HEK293T (cell line): Measurements from ENCODE around the gene GRK4.
"Not testable (repeated sequence)": the region's sequence is repeated elsewhere in the genome, so short reads cannot be mapped to it uniquely, and the experiment has no call there.

Experiments
- CTCF ChIA-PET: fragments of 350-600 bp; formaldehyde crosslinking; extraction: SDS; loops from one replicate; lab custom pipeline; 2021; ENCODE audit warnings: antibody characterized with exemption, inconsistent platforms; lab: Yijun Ruan, JAX
- POLR2A ChIA-PET: fragments of 350-600 bp; formaldehyde crosslinking; extraction: SDS; loops from one replicate; lab custom pipeline; 2020; ENCODE audit warnings: antibody characterized with exemption, inconsistent platforms; lab: Yijun Ruan, JAX
- DNase-seq: peaks from one replicate; pipeline ENCODE4 v3.0.0; 2012; ENCODE audit warnings: mixed read lengths; ENCODE audit errors: extremely low spot score
- ARNT ChIP-seq: fragments of 450-650 bp; IDR thresholded peaks from 2 replicates; pipeline ENCODE4 v1.6.1; 2017; ENCODE audit warnings: mild to moderate bottlenecking
- BHLHE40 ChIP-seq: fragments of 450-650 bp; IDR thresholded peaks from 2 replicates; pipeline ENCODE4 v1.6.1; 2016; ENCODE audit warnings: mild to moderate bottlenecking, moderate library complexity, borderline replicate concordance
- CTBP1 ChIP-seq: fragments of 450-650 bp; IDR thresholded peaks from 2 replicates; pipeline ENCODE4 v1.6.1; 2016; ENCODE audit warnings: borderline replicate concordance
- ELF4 ChIP-seq: fragments of 450-650 bp; IDR thresholded peaks from 2 replicates; pipeline ENCODE4 v1.6.1; 2017; ENCODE audit warnings: antibody characterized with exemption
- FOXA1 ChIP-seq: fragments of 450-650 bp; IDR thresholded peaks from 2 replicates; pipeline ENCODE4 v1.6.1; 2016; ENCODE audit warnings: mild to moderate bottlenecking
- FOXK2 ChIP-seq: fragments of 450-650 bp; IDR thresholded peaks from 2 replicates; pipeline ENCODE4 v1.6.1; 2016; ENCODE audit warnings: mild to moderate bottlenecking
- FOXM1 ChIP-seq: fragments of 450-650 bp; IDR thresholded peaks from 2 replicates; pipeline ENCODE4 v1.6.1; 2017; ENCODE audit warnings: mild to moderate bottlenecking, borderline replicate concordance
- HDGF ChIP-seq: fragments of 450-650 bp; IDR thresholded peaks from 2 replicates; pipeline ENCODE4 v1.6.1; 2017; ENCODE audit warnings: antibody characterized with exemption, borderline replicate concordance
- L3MBTL2 ChIP-seq: fragments of 450-650 bp; conservative IDR thresholded peaks from 2 replicates; pipeline ENCODE4 v1.6.1; 2016; ENCODE audit warnings: mild to moderate bottlenecking
- LEF1 ChIP-seq: fragments of 450-650 bp; IDR thresholded peaks from 2 replicates; pipeline ENCODE4 v1.6.1; 2017; ENCODE audit warnings: mild to moderate bottlenecking, borderline replicate concordance
- NFRKB ChIP-seq: fragments of 450-650 bp; IDR thresholded peaks from 2 replicates; pipeline ENCODE4 v1.6.1; 2016; ENCODE audit warnings: mild to moderate bottlenecking, moderate library complexity
- SP1 ChIP-seq: fragments of 450-650 bp; IDR thresholded peaks from 2 replicates; pipeline ENCODE4 v1.6.1; 2017
- SUZ12 ChIP-seq: fragments of 450-650 bp; IDR thresholded peaks from 2 replicates; pipeline ENCODE4 v1.6.1; 2016; ENCODE audit warnings: mild to moderate bottlenecking
- TARDBP ChIP-seq: fragments of 450-650 bp; IDR thresholded peaks from 2 replicates; pipeline ENCODE4 v1.6.1; 2016
- ZNF384 ChIP-seq: fragments of 450-650 bp; IDR thresholded peaks from 2 replicates; pipeline ENCODE4 v1.6.1; 2016
- TF ChIP-seq, protein P1 (sequence below): fragments of 450-650 bp; IDR thresholded peaks from 2 replicates; pipeline ENCODE4 v1.6.1; 2016

Gene GRK4

DNA sequence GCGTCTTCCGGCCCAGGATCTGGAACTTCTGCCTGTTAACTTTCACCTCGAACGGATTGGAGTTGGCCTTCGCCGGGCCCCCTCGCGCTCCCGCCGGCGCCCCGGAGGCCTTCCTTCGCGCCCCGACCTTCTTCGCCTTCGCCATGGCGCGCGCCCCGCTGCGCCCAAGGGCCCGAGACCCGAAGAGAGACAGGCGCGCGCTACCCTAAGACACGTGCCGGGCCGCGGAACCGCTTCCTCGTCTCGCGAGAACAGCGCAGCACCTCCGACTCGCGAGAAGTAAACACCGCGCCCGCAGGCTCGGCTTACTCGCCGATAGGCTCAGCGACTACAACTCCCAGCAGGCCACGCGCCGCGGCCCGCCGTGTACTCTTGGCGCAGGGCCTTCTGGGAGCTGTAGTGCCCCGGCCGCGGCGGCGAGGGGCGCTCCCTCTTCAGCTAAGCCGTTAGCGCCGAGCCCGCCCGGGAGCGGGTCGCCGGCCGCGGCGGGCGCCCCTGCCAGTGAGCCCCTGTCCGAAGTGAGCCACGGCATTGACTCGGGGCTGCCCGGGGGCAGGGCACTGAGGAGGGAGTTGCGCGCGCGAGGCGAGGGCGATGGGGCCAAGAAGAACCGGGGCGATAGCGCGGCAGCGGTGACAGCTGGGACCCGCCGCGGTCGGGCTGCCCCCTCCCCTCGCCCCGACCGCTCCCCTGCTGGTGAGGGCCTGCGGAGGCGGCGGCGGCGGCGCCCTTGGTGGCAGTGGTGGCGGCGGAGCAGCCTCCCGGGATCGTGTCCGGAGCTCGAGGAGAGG, at the start of gene GRK4, which contains the start of gene NOP14:
Gene GRK4 (plus strand): TSS at position 397 of the 791 bp plus-strand sequence. CDS start 500 bp downstream, outside the sequence.
Gene NOP14 (minus strand): TSS at position 232 of the 791 bp plus-strand sequence. CDS start 87 bp downstream, at position 145.
- TF ChIP-seq NFRKB, result no peak
- no peak for TF ChIP-seq CTBP1
- TF ChIP-seq TARDBP, result no peak
- TF ChIP-seq SUZ12, result no peak
- TF ChIP-seq FOXA1, result no peak
- TF ChIP-seq FOXK2, result peak; percentile 95
- TF ChIP-seq BHLHE40, result no peak
- peak; percentile 99 for TF ChIP-seq L3MBTL2
- TF ChIP-seq ELF4, result peak; percentile 65; the same call in 1 of the 2 replicates
- no peak for TF ChIP-seq ARNT
- ChIA-PET POLR2A (interaction anchor here (0.6 to 4.5 kb wide), 21 partner anchors 10 to 722 kb away, joined by 3 to 34 read pairs (median 5); partner anchors contain the start of genes ADD1, HAUS3, POLN and RNF4), CTCF (interaction anchor here (0.6 to 2.2 kb wide), 4 partner anchors 12 to 125 kb away, joined by 3 to 10 read pairs (median 3); no protein-coding TSS in a partner anchor)
- DNase-seq, result peak; percentile 98

DNA sequence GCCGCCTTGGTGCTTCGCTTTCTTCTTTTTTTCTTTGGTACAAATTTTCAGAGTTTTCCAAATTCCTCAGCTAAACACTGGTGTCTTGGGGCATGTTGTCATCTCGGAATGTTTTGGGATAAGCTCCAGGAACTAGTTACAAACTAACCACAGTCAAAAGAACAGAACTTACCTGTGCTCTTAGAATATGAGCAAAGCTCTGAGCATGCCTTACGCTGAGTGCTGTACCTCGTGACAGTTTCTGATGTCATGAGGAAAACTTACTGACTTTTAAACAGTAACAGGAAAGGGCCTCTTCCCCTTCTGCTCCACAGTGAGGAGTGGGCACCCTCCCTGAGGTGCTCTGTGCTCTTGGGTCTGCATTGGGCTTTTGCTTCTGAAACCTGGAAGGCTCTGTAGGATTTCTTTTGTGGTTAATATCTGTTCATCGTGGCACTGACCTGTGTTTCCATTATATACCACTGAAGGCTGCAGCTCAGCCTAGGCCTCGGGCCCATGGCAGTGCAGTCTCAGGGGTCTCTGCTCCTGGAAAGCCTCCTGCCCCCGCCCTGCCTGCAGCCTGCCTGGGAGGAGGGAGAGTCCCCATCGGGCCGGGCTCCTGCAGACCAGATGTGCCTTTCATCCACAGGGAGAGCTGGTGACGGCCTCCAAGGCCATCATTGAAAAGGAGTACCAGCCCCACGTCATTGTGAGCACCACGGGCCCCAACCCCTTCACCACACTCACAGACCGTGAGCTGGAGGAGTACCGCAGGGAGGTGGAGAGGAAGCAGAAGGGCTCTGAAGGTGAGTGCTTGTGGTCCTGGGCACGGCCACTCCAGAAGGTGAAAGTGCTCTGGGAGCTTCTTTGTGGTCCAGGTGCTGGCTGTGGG, 48.9 kb upstream of the GRK4 start:
- ChIA-PET CTCF (no interaction called here), POLR2A (no interaction called here)
- no peak for DNase-seq
- TF ChIP-seq SUZ12 (no peak), FOXA1 (no peak), L3MBTL2 (no peak), TARDBP (no peak), NFRKB (no peak), ZNF384 (no peak), LEF1 (no peak)

DNA sequence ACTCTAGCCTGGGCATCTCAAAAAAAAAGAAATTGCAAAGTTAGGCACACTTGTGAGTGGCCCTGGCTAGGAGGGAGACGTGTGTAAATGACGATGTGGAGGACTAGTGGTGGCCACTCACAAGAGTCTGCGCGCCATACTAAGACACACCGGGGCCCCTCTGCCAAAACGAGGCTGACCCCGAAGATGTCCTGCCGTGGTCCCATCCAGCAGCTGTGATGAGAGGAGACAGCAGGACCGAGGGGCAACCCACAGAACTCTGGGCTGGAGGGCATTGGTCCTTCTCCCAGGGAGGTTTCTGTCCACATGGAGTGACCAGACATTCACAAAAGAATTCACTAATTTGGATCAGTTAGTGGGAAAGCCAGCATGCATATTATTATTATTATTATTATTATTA, 47.6 kb upstream of the GRK4 start:
- DNase-seq, result no peak
- TF ChIP-seq FOXM1 (no peak), FOXK2 (no peak), ARNT (no peak), TARDBP (no peak), L3MBTL2 (no peak), ELF4 (no peak), HDGF (no peak), LEF1 (no peak), NFRKB (no peak), SP1 (no peak)
- TF ChIP-seq, protein P1, sequence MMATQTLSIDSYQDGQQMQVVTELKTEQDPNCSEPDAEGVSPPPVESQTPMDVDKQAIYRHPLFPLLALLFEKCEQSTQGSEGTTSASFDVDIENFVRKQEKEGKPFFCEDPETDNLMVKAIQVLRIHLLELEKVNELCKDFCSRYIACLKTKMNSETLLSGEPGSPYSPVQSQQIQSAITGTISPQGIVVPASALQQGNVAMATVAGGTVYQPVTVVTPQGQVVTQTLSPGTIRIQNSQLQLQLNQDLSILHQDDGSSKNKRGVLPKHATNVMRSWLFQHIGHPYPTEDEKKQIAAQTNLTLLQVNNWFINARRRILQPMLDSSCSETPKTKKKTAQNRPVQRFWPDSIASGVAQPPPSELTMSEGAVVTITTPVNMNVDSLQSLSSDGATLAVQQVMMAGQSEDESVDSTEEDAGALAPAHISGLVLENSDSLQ, result no peak
- ChIA-PET POLR2A (no interaction called here), CTCF (no interaction called here)

DNA sequence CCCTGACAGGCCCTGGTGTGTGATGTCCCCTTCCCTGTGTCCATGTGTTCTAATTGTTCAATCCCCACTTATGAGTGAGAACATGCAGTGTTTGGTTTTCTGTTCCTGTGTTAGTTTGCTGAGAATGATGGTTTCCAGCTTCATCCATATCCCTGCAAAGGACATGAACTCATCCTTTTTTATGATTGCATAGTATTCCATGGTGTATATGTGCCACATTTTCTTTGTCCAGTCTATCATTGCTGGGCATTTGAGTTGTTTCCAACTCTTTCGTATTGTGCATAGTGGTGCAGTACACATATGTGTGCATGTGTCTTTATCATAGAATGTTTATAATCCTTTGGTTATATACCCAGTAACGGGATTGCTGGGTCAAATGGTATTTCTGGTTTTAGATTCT, 46.7 kb upstream of the GRK4 start:
- DNase-seq, CTCF ChIA-PET, POLR2A ChIA-PET: not testable (repeated sequence)

DNA sequence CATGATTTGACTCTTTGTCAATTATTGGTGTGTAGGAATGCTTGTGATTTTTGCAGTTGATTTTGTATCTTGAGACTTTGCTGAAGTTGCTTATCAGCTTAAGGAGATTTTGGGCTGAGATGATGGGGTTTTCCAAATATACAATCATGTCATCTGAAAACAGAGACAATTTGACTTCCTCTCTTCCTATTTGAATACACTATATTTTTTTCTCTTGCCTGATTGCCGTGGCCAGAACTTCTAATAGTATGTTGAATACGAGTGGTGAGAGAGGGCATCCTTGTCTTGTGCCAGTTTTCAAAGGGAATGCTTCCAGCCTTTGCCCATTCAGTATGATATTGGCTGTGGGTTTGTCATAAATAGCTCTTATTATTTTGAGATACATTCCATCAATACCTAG, 45.1 kb upstream of the GRK4 start:
- CTCF ChIA-PET, POLR2A ChIA-PET, DNase-seq: not testable (repeated sequence)

DNA sequence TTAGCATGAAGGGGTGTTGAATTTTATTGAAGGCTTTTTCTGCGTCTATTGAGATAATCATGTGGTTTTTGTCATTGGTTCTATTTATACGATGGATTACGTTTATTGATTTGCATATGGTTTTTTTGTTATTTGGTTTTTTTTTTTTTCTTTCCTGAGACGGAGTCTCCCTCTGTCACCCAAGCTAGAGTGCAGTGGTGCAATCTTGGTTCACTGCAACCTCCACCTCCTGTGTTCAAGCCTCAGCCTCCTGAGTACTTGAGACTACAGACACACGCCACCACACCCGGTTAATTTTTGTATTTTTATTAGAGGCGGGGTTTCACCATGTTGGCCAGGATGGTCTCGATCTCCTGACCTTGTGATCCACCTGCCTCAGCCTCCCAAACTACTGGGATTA, 44.7 kb upstream of the GRK4 start:
- DNase-seq, CTCF ChIA-PET, POLR2A ChIA-PET: not testable (repeated sequence)

DNA sequence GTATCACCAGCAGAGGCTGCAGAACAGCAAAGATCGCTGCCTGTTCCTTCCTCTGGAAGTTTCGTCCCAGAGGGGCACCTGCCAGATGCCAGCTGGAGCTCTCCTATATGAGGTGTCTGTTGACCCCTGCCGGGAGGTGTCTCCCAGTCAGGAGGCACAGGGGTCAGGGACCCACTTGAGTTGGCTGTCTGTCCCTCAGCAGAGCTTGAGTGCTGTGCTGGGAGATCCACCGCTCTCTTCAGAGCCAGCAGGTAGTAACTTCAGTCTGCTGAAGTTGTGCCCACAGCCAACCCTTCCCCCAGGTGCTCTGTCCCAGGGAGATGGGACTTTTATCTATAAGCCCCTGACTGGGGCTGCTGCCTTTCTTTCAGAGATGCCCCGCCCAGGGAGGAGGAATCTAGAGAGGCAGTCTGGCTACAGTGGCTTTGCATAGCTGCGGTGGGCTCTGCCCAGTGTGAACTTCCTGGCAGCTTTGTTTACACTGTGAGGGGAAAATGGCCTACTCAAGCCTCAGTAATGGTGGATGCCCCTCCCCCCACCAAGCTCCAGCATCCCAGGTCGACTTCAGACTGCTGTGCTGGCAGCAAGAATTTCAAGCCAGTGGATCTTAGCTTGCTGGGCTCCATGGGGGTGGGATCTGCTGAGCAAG, 40.8 kb upstream of the GRK4 start:
- POLR2A ChIA-PET, DNase-seq, CTCF ChIA-PET: not testable (repeated sequence)

DNA sequence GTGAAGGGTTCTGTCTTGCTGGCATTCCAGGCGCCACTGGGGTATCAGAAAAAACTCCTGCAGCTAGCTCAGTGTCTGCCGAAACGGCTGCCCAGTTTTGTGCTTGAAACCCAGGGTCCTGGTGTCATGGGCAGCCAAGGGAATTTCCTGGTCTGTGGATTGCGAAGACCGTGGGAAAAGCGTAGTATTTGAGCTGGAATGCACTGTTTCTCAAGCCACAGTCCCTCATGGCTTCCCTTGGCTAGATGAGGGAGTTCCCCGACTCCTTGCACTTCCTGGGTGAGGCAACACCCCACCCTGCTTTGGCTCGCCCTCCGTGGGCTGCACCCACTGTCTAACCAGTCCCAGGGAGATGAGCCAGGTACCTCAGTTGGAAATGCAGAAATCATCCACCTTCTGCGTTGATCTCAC, 40.2 kb upstream of the GRK4 start:
- TF ChIP-seq LEF1 (no peak), FOXM1 (no peak), SP1 (no peak), FOXA1 (no peak), ARNT (no peak), TARDBP (no peak), SUZ12 (no peak), HDGF (no peak), NFRKB (no peak), CTBP1 (no peak), ZNF384 (no peak), L3MBTL2 (no peak), ELF4 (no peak), BHLHE40 (no peak)
- TF ChIP-seq, protein P1, result no peak
- no peak for DNase-seq
- ChIA-PET CTCF (no interaction called here), POLR2A (no interaction called here)
